GM19043 (cell line): ENCODE data around the gene TMTC3.
"Not testable (repeated sequence)": the region's sequence is repeated elsewhere in the genome, so short reads cannot be mapped to it uniquely, and the experiment has no call there.

ENCODE experiments used
- ATAC-seq: cut with Tn5 transposase; IDR thresholded peaks from one replicate; pipeline ENCODE4 v1.9.1; 2021; ENCODE audit warnings: low read depth; ENCODE audit not compliant: unreplicated experiment

TMTC3 gene

DNA sequence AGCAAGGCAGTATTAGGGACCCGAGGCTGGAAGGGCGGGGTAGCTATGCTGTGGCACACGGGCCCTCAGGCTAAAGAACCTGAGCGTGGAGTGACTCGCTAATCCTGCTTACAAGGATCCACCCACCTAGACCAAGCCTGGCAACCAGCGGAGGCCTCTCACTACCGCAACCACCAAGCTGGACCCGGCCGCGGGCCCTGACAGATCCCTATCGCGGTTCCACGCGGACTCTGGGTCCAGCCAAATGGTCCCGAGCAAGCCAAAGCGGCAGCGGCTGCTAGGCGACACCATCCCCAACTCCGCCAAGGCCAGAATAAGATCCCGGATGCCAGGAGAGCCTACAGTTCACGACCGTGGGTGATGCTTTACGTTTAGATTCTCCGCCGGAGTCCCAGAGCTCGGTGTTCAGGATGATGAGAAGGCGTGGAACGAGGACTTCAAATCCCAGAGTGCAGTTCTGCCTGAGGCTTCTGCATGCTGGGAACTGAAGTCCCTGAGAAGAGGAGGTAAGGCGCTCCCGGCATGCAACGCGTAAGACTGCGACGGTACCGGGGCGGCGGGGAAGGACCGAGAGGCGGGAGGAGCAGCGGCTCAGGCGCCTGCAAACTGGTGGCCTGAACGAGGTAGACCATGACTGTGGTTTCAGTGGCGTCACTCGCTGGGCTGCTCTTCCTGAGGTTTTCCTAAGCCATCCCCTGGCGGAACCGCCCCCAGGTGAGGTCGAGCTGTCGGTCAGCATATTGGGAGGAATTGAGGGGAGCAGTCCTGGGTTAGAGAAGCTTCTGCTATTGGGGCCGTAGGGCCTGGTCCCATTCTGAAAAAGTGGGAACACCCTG, at the start of gene TMTC3, which contains the start of gene CEP290:
TSS of gene TMTC3 (plus strand) at position 534 of the 836 bp plus-strand sequence. CDS start 6,009 bp downstream, outside the sequence.
TSS of gene CEP290 (minus strand) at position 315 of the 836 bp plus-strand sequence. CDS start 781 bp downstream, outside the sequence.
- peak; percentile 91 for ATAC-seq

DNA sequence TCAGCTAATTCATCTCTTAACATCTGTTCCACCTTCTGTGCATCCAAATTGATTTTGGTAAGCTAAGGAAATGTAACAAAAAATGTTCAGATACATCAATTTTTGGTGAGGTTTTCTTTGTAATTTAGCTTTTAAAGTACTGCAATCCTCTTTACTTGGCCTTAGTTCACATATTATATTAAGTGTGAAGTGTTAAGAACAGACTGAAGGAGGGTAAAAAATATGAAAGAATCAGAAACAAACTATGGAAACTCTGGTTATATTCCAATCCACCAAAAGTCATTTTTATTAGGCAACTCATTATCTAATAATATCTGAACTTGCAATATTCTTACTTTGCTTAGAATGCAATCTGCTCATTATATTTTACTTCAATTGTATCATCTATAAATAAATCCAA, 49.3 kb upstream of the TMTC3 start:
- ATAC-seq = no peak

DNA sequence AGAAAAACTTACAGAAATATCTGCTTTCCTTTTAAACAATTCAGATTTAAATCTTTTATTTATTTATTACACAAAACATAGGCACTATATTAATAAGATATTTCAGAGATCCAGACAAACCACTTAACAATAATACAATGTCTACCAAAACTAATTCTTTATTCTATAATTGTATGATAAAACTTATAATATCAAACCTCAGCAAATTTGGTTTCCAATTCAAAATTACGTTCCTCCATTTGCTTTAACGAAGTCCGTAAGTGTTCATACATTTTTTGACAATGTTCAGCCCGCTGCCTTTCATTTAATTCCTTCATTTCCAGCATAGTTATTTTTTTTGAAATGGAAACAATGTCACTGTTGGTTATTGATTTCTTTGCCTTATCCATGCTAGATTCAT, 48.5 kb upstream of the TMTC3 start:
- no peak for ATAC-seq

DNA sequence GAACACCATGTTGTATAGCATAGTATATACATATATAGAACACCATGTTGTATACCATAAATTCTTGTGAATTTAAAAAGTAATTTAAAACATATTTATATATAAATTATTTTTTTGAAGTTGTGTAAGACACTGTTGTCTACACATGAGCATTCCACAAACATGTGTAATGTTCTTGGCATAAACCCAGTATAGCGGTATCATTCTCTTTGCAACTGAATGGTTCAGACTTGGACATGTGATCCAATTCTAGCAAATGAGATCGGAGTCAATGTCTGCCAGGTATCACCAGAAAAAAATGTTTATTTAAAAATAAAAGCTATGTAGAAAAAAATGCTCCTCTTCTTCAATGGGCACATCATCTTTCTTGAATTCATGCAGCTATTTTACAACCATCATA, 34.1 kb upstream of the TMTC3 start:
- ATAC-seq = no peak

DNA sequence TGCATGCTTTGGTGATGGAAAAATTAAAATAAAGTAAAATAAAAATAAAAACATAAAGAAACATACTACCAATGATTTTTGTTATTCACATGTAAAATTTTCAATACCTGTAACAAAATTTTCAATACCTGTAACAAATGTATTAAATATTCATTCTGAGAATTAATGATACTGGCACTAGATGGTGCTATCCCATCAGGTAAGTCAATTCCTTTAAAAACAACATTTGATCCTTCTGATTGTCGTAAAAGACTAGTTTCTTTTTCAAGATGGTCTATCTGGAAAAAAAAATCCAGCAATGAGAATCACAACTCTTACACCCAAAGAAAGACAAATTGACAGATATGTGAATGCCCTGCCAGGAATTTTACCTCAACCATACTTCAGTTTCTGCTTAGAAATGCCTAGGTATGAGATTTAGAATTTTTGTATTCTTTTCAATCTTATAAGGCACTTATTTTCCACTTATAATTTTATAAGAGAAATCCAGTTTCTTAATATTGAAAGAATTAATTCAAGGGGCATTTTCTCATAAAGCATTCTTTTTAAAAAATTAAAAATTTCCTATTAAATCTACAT, 30.9 kb upstream of the TMTC3 start:
- no peak for ATAC-seq

DNA sequence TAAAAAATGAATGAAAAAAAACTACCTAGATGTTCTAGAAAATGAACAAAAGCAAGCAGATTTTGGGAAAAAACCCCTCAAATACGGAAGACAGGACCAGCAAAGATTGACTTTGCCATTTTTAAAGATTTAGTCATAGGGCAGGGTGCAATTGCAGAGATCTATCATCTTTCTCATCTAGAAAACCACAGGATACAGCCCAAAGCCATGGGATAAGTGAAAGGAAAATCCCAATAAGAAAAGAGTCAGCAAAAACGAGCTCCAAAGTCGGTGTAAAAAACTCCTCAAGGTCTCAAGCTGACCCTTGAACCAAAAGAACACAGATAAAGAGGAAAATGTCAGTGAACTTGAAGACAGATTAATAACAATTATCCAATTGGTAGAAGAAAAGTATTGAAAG, 28.2 kb upstream of the TMTC3 start:
- ATAC-seq = no peak

DNA sequence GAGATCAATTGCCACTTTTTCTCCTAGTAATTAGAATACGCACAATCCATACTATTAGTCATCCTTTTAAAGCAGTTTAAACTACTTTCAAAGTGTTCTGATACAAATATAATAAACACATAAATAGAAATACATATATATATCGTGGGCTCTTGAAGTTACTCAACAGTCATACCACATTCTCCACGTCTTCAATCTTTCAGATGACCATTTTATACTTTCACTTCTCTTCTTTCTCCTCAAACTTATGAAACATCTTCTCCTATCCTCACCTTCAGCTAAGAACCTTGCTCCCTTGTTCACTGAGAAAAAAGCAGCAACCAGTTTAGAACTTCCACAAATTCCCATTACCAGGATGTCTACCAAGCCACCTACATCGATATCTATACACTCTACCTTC, 19.4 kb upstream of the TMTC3 start:
- no peak for ATAC-seq

DNA sequence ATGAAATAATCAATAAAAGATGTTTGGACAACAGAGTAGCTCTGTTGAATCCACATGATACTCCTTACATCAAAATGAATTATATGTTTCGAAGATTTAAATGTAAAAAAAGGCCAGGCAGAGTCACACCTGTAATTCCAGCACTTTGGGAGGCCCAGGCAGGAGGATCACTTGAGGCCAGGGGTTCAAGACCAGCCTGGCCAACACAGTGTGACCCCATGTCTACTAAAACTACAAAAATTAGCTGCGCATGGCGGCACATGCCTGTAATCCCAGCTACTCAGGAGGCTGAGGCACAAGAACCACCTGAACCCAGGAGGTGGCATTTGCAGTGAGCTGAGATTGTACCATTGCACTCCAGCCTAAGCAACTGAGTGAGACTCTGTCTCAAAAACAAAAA, 15.0 kb upstream of the TMTC3 start:
- ATAC-seq = no peak

DNA sequence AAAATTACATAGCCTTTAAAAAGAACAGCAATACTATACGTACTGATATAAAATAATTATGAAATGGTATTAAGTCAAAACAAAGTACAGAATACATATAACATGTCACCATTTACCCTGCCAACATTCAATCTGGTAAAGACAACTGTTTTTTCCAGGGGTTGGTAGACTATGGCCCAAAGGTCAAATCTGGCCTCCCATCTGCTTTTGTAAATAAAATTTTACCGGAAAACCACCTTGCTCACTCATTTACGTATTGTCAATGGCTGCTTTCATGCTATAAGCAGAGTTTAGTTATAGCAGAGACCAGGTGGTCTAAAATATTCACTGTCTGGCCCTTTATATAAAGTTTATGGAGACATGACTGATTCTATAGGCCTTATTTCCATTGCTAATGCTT, 14.3 kb upstream of the TMTC3 start:
- ATAC-seq = no peak

DNA sequence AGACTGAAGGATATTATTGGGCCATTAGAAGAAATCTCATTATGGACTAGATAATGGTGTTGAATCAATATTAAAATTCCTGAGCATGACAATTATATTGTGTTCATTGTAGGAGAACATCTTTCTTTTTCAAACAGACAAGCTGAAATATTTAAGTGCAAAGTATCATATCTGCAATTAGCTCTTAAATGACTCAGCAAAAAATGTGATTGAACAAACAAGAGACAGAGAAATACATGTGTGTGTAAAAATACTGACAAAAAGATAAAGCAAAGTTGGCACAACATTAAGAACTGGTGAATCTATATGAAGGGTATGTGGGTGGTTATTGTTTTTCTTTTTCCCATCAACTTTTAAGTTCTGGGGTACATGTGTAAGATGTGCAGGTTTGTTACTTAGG, 9.7 kb upstream of the TMTC3 start:
- ATAC-seq = no peak

DNA sequence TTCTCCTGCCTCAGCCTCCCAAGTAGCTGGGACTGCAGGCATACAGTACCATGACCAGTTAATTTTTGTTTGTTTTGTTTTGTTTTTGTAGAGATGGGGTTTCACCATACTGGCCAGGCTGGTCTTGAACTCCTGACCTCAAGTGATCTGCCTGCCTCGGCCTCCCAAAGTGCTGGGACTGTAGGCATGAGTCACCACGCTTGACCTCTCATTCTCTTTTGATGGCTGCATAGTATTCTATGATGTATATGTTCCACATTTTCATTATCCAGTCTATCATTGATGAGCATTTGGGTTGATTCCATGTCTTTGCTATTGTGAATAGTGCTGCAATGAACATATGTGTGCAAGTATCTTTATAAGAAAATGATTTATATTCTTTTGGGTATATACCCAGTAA, 8.9 kb upstream of the TMTC3 start:
- not testable (repeated sequence) for ATAC-seq

DNA sequence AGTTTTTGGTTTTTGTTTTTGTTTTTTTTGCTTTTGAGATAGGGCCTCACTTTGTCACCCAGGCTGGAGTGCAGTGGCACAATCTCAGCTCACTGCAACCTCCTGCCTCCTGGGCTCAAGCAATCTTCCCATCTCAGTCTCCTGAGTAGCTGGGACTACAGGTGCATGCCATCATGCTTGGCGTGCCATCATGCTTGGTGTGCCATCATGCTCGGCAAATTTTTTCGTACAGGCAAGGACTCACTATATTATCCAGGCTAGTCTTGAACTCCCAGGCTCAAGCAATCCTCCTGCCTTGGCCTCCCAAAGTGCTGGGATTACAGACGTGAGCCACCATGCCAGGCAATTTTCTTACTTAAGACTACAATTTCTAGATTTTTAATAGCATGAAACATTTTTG, 2.4 kb upstream of the TMTC3 start:
- ATAC-seq = not testable (repeated sequence)

DNA sequence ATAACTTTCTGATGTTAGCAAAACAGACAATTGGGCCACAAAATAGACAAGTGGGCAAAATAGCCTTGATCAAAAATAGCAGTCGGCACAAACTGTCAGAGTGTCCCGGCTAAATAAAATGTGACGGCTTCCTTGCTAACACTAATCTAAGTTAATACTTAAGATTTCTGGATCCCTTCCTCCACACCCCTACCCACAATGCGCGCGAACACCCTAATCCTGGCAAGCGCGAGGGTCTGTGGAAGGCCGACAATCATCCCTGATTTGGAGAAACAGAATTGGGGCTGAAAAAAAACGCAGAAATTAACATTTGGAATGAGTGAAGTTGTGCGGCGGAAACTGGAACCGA, 708 bp upstream of the TMTC3 start:
- no peak for ATAC-seq

DNA sequence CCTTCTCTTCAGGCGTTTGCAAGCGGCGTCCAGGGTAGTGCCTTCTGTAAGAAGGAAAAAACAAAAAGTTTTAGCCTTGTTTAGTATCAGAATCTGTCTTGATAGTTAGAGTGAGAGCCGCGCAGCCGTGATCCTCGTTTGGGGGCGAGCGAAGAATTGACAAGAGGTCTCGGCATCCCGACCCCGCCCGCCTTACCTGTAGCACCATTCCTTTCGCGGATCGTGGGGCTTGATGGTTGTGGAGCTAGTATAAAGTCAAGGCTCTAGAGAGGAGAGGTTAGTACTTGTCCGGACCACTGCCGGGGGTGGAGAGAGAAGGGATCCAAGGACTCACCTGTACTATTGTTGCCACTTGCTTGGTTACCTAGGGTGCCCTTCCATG, 494 bp downstream of the TMTC3 start:
- no peak for ATAC-seq

DNA sequence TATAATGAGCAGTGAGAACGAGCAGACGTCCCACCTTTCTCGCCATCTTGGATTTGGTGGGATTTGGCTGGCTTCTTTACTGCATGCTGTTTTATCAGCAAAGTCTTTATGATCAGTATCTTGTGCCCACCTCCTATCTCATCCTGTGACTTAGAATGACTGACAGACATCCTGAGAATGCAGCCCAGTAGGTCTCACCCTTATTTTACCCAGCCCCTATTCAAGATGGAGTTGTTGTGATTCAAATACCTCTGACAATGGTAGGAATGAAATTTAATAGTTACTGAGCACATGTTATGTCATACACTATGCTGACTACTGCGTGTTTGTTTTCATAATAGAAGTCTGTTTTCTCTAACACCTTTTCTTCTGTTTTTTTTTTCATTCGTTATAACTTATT, 1.9 kb downstream of the TMTC3 start:
- ATAC-seq = no peak

DNA sequence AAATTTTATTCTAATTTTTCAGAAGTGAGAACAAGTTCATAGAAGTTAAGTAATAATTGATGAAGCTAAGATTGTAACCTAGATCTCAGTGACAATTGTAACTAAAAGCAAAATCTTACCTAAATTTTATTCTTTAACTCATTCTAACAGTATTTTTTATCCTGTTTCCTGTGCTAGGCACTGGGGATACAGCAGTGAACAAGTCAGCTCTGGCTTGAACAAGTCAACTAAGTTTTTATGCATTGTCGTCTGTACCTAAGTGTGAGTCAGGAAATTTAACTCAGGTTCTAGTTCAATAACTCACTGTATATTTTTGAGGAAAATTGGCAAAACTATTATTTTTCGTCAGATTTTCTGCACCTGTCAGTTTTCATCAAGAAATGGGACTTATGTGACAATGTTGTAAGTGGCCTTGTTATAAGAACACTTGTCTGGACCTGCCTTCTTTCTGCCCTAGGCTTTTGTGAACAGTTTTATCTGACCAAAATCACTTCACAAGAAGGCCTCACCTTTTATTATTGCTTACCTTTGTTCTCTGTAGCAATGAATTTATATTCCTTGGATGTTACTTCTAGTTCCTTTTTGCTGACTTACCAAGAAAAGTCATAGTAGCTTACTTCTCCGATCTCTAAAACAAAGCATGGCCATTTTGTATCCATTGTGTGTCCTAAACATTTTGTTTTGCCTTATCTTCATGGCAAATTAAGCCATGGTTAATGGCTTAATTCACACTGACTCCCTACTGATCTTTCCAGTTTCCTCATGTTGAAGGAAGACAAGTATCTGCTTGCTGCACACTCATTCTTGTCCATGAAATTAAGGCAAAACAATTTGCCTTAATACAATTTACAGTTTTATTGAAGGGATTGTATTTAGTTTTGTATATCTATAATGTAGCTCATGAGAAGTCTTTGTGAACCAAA, 2.7 kb downstream of the TMTC3 start:
- ATAC-seq = no peak

DNA sequence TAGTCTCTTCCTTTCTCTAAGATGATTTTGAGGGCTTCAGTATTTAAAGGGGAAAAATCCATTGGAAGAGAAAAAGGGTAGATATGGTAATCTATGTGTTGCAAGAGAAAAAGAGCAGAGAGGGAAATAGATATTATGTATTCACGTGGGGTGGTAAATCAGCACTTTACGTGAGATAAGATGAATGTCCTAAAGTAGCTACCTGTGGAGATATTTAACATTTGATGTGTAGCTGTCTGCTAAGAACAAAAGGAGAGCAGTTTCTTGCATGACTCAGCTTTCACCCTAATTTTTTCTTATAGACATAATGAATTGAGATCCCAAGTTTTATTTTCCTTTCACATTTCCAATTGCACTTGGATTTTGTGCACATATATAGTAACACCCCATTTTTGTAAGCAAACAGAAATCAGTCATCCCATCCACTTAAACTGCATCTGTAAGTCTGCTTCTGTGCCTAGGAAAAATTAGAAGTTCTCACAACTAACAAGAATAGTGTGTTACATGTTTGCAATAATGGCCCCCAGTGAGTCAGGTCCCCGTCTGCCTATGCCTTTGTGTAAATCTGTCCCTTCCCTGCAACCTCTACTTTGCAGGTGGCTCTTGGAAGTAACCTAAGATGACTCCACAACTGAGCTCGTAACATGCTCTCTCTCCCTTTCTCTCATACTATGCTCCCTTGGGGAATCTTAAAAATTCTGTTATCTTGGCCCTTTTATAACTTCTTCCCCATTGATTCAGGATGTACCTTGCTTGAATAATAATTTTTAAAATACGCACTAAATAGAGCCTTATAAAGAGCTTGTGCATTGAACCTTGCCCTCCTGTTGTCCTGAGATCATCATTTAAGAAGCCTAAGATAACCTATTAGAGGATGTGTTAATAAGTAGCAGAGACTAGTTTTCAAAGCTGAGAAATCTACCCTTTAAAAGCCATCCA, 3.7 kb downstream of the TMTC3 start:
- no peak for ATAC-seq

DNA sequence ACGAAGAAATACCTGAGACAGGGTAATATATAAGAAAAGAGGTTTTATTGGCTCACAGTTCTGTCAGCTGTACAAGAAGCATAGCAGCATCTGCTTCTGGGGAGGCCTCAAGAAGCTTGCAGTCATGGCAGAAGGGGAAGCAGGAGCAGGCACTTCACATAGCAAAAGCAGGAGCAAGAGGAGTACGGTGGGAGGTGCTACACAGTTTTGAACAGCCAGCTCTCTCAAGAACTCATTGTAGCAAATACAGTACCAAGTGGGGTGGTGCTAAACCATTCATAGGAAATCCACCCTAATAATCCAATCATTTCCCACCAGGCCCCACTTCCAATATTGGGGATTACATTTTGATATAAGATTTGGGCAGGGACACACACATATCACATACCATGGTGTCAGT, 8.0 kb downstream of the TMTC3 start:
- ATAC-seq = no peak

DNA sequence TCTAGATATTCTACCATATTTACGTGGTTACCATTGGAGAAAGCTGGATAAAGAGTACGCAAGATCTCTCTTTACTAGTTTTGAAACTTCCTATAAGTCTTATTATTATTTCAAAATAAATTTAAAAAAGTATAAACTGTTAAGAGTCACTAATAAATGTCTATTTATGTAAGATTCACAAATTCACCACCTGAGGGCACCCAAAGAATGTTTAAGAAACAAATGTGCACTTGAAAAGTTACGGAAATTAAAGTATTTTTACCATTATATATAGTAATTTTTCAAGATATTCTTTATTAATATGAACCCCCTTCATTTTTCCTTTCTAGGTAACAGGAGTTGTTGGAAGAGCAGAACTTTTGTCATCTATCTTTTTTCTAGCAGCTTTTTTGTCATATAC, 11.9 kb downstream of the TMTC3 start:
- ATAC-seq = no peak

DNA sequence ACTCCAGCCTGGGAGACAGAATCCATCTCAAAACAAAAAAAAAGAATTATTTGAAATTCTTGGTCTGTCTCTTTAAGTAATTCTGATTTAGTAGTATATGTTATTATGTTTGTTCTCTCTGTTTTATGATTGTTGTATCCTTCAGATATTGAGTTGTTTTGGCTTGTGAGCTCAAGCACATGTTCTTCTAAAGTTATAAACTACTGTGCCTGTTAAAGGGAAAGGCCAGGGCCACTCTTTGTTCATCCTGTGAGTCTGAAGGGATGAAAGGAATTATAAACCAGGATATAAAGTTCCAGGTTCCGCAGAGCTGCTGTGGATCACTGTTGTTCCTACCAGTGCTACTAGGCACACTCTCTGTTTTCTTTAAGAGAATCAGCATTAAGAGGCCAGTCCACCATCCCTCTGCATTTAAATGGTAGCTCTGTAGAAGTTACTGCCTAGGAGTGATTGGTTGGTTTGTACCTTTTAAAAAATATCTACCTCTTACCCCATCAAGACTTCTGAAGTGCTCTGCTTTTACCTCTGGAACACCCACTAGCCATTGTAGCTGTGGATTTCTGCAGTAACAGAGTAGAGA, 14.1 kb downstream of the TMTC3 start:
- ATAC-seq = no peak
